GM12875 (cell line): ENCODE results near the gene CLIC1.

ENCODE experiments used
- H3K4me3 ChIP-seq: one replicate; pipeline ENCODE4 v1.5.1; 2011; ENCODE audit warnings: low read depth, low read length, control low read depth
- TF ChIP-seq, protein P1 (sequence below): IDR thresholded peaks from 2 replicates; pipeline ENCODE4 v1.5.1; 2011; ENCODE audit warnings: low read depth, mild to moderate bottlenecking, control low read depth, inconsistent platforms, low read length, moderate library complexity, borderline replicate concordance; ENCODE audit not compliant: insufficient read depth

CLIC1 gene

DNA sequence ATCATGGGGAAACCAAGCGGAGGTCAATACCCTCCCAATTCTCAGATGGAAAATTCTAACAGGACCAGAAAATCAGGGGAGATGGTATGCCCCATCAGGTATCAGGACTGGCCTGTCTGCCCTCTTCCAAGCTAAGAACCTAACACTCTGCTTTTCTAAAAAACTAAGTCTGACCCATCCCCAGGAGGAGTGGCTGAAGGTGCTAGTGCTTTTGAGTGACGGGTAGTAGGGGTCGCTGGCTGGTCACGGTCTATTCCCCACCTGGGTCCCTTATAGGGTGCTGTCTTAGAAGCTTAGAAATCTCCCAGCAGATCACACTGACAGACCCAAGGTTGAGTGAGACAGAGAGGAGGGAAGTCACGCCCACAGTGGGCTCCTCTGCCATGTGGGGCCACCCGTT is 42.8 kb downstream of the CLIC1 start:
- TF ChIP-seq, protein P1, sequence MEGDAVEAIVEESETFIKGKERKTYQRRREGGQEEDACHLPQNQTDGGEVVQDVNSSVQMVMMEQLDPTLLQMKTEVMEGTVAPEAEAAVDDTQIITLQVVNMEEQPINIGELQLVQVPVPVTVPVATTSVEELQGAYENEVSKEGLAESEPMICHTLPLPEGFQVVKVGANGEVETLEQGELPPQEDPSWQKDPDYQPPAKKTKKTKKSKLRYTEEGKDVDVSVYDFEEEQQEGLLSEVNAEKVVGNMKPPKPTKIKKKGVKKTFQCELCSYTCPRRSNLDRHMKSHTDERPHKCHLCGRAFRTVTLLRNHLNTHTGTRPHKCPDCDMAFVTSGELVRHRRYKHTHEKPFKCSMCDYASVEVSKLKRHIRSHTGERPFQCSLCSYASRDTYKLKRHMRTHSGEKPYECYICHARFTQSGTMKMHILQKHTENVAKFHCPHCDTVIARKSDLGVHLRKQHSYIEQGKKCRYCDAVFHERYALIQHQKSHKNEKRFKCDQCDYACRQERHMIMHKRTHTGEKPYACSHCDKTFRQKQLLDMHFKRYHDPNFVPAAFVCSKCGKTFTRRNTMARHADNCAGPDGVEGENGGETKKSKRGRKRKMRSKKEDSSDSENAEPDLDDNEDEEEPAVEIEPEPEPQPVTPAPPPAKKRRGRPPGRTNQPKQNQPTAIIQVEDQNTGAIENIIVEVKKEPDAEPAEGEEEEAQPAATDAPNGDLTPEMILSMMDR = no peak

DNA sequence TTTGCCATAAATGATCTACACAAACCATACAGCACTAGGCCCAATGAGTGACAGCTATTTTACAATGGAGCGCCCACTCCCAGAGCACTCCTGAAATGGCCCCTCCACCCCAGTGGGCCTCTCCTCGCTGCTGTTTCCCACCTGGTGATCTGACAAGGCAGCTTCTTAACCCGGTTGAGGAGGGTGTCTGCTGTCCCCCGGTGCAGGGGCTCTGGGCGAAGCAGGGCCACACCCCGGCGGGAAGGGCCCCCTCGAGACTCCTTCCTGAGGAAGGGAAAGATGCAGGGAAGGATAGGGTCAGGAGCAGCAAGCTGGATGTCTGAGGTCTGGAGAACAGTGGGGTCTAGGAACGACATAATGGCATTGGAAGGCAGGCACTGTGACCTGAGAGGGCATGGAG is 43.4 kb downstream of the CLIC1 start:
- TF ChIP-seq, protein P1 = no peak
- H3K4me3 ChIP-seq = no peak overlapping the region

More for the DNA sequence above, 42.8 kb downstream of the CLIC1 start:
- no peak overlapping the region for H3K4me3 ChIP-seq

GRCh38 chr6:31692353-31692752 is 44.0 kb downstream of the CLIC1 start:
- TF ChIP-seq, protein P1 = no peak
- no peak overlapping the region for H3K4me3 ChIP-seq

- H3K4me3 ChIP-seq = no peak overlapping the region
- TF ChIP-seq, protein P1 = no peak
These were observed 44.7 kb downstream of the CLIC1 start for GRCh38 chr6:31691564-31692108.

DNA sequence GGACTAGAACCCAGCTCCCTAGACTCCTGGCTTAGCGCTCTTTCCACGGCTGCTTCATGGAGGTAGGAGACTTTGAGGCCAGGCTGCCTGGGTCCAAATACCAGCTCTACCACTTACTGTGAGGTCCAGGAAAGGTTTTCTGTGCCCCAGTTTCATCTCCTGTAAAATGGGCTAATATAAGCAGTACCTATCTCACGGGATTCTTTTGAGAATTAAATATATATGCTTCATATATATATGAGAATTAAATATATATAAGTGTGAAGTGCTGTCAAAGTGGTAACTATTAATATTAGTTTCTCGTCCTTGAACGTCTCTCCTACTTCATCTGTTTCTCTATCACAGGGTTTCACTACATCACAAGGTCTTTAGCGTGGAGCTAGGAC is 45.3 kb downstream of the CLIC1 start:
- TF ChIP-seq, protein P1 = no peak
- no peak overlapping the region for H3K4me3 ChIP-seq

DNA sequence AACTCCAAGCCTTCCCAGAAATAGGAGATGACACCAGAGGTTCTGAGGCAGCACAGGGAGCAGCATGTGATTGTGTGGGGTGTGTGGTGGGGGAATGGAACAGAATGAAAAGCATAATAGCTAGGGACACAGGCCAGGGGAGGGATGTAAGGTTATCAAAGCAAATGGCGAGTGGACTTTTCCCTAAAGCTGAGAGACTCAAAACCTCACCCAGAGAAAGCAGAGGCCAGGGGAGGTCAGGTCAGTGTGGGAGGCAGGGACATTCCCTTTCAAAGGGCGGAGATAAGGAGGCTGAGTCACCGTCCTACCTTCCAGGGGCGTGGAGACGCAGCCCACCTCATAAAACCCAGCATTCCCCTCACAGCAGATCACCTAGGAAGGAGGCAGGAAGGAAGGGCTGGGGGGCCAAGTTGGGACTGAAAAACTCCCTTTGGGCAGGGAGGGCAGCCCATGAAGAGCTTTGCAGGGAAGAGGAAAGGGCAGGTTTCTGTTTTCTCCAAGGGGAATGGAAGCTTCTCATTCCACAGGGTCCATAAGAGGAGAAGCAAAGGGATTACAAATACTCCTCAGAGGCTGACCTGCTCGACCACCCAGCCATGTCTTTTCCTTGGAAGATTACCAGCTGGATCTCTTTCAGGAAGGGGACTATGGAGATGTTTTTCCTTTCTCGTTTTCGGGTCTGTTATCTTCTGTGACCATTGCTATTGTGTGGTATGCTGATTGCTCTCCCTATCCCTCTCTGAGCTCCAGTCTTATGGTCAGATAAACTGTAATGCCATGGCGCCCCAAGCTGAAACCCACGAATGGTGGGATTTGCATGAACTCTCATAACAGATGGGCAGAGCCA is 45.9 kb downstream of the CLIC1 start:
- TF ChIP-seq, protein P1 = no peak
- H3K4me3 ChIP-seq = no peak overlapping the region
